Nephron progenitor cell (in vitro differentiated cells): Measurements from ENCODE around the gene TMEM59L.

Source experiments
- DNase-seq: peaks from one replicate; pipeline ENCODE4 v3.0.0; 2021
- H3K27ac Mint-ChIP-seq: 2 replicates; pipeline ENCODE4 v1.8.0; 2021; ENCODE audit warnings: mild to moderate bottlenecking, moderate library complexity, mixed read lengths
- H3K27me3 Mint-ChIP-seq: 2 replicates; pipeline ENCODE4 v1.8.0; 2021; ENCODE audit warnings: mild to moderate bottlenecking, low read depth, mixed read lengths; ENCODE audit not compliant: poor library complexity
- H3K36me3 Mint-ChIP-seq: 2 replicates; pipeline ENCODE4 v1.8.0; 2021; ENCODE audit warnings: low read depth, mixed read lengths
- H3K4me1 Mint-ChIP-seq: 2 replicates; pipeline ENCODE4 v1.8.0; 2021; ENCODE audit warnings: mixed read lengths
- H3K4me3 Mint-ChIP-seq: 2 replicates; pipeline ENCODE4 v1.8.0; 2021; ENCODE audit warnings: mild to moderate bottlenecking, moderate library complexity, mixed read lengths
- H3K9me3 Mint-ChIP-seq: 2 replicates; pipeline ENCODE4 v1.8.0; 2021; ENCODE audit warnings: mild to moderate bottlenecking, moderate library complexity, mixed read lengths
- CTCF ChIP-seq: fragments of 200-600 bp; sonication (generic); IDR thresholded peaks from 2 replicates; pipeline ENCODE4 v1.5.0; 2021; ENCODE audit warnings: antibody characterized with exemption

TMEM59L gene

GRCh38 chr19:18610556-18611326, 1.9 kb upstream of the TMEM59L start:
- Mint-ChIP-seq H3K4me1 (peaks cover 46% of the 10 kb centered on the region), H3K27ac (no peak overlapping the region), H3K9me3 (no peaks in the 10 kb centered on the region), H3K27me3 (peaks cover 88% of the 10 kb centered on the region), H3K4me3 (peak overlapping the region; percentile 77), H3K36me3 (no peaks in the 10 kb centered on the region)
- DNase-seq, result peak; percentile 61
- TF ChIP-seq CTCF, result no peak

GRCh38 chr19:18611327-18612050, 1.2 kb upstream of the TMEM59L start:
- Mint-ChIP-seq H3K36me3 (no peaks in the 10 kb centered on the region), H3K9me3 (no peaks in the 10 kb centered on the region), H3K27me3 (peaks cover 93% of the 10 kb centered on the region), H3K27ac (no peak overlapping the region), H3K4me1 (peaks cover 46% of the 10 kb centered on the region), H3K4me3 (peak overlapping the region; percentile 82)
- no peak for TF ChIP-seq CTCF
- peak; percentile 64 for DNase-seq

GRCh38 chr19:18612051-18612771, 459 bp upstream of the TMEM59L start:
- Mint-ChIP-seq H3K27ac (no peak overlapping the region), H3K27me3 (peaks cover 91% of the 10 kb centered on the region), H3K4me3 (peak overlapping the region; percentile 82), H3K9me3 (peaks cover under 1% of the 10 kb centered on the region), H3K36me3 (no peaks in the 10 kb centered on the region), H3K4me1 (peaks cover 46% of the 10 kb centered on the region)
- no peak for TF ChIP-seq CTCF
- DNase-seq, result no peak

GRCh38 chr19:18613589-18614234, 1.0 kb downstream of the TMEM59L start:
- Mint-ChIP-seq H3K4me3 (peak overlapping the region; percentile 77), H3K36me3 (peaks cover 6% of the 10 kb centered on the region), H3K4me1 (peaks cover 37% of the 10 kb centered on the region), H3K27me3 (peaks cover 81% of the 10 kb centered on the region), H3K27ac (no peak overlapping the region), H3K9me3 (peaks cover 8% of the 10 kb centered on the region)
- no peak for TF ChIP-seq CTCF
- DNase-seq, result peak; percentile 34

- Mint-ChIP-seq H3K27me3 (peaks cover 71% of the 10 kb centered on the region), H3K4me3 (no peak overlapping the region)
- no peak for TF ChIP-seq CTCF
Observed at GRCh38 chr19:18616023-18616422, 3.4 kb downstream of the TMEM59L start.

More at GRCh38 chr19:18616023-18616422, 3.4 kb downstream of the TMEM59L start:
- Mint-ChIP-seq H3K9me3 (peaks cover 8% of the 10 kb centered on the region), H3K36me3 (peaks cover 6% of the 10 kb centered on the region), H3K27ac (no peak overlapping the region), H3K4me1 (peaks cover 24% of the 10 kb centered on the region)
- no peak for DNase-seq
